Transverse colon (tissue), 4 donors: ENCODE data around the gene SRGN. TPM values are rescaled to one million over a fixed set of nuclear protein-coding genes. Genes with fewer than 3 reads are reported as not detected.

Source experiments
- DNase-seq: peaks from one replicate; pipeline ENCODE4 v3.0.0-alpha.2; 2019
- H3K27ac ChIP-seq, 4 donors: fragments of 200-600 bp; sonication (generic); 2 replicates each; pipeline ENCODE4 v1.5.1; 2016 to 2018; ENCODE audit warnings: inconsistent platforms in 4 of 4
- H3K27me3 ChIP-seq: fragments of 200-600 bp; sonication (generic); 2 replicates; pipeline ENCODE4 v1.5.1; 2017; ENCODE audit warnings: inconsistent platforms
- H3K36me3 ChIP-seq, 4 donors: fragments of 200-600 bp; sonication (generic); 2 replicates each; pipeline ENCODE4 v1.5.1; 2017 to 2019; ENCODE audit warnings: inconsistent platforms in 4 of 4
- H3K4me1 ChIP-seq, 4 donors: fragments of 200-600 bp; sonication (generic); 2 replicates each; pipeline ENCODE4 v1.5.1; 2017 to 2020; ENCODE audit warnings: inconsistent platforms in 4 of 4
- H3K4me3 ChIP-seq, 4 donors: fragments of 200-600 bp; sonication (generic); 1 replicate in 1 of 4; 2 replicates in 3 of 4; pipeline versions ENCODE4 v1.5.1 to v1.6.1; 2017 to 2019; ENCODE audit warnings: inconsistent platforms in 4 of 4
- H3K9me3 ChIP-seq, 2 donors: fragments of 200-600 bp; sonication (generic); 2 replicates each; pipeline ENCODE4 v1.5.1; 2017 to 2019; ENCODE audit warnings: inconsistent platforms in 2 of 2
- CTCF ChIP-seq, 5 experiments: fragments of 200-600 bp in 3 of 5; fragments of 450-650 bp in 2 of 5; sonication (generic) in 3 of 5; IDR thresholded peaks; 1 replicate in 2 of 5; 2 replicates in 3 of 5; pipeline ENCODE4 v1.5.1; 2016 to 2017; ENCODE audit warnings: antibody characterized with exemption in 5 of 5, inconsistent platforms in 3 of 5, mild to moderate bottlenecking in 2 of 5, moderate library complexity in 1 of 5
- EP300 ChIP-seq: sonication (generic); formaldehyde crosslinking; IDR thresholded peaks from one replicate; pipeline ENCODE4 v1.6.1; 2017; ENCODE audit warnings: antibody characterized with exemption, low read depth
- POLR2A ChIP-seq: fragments of 450-650 bp; IDR thresholded peaks from one replicate; pipeline ENCODE4 v1.6.1; 2016; ENCODE audit warnings: antibody characterized with exemption, mild to moderate bottlenecking, moderate library complexity
- POLR2AphosphoS5 ChIP-seq, 3 donors: sonication (generic); formaldehyde crosslinking; IDR thresholded peaks; one replicate each; pipeline ENCODE4 v1.6.1; 2016; ENCODE audit warnings: antibody characterized with exemption in 3 of 3
- WGBS, 2 donors: methylation state at CpG; one replicate each; pipeline ENCODE4 v1.1.5; 2018; ENCODE audit warnings: low coverage in 1 of 2; 5-methylcytosine and 5-hydroxymethylcytosine counted together
- in situ Hi-C, 4 donors: fragments of 200-750 bp; cut with MboI; loops; one replicate each; pipeline versions ENCODE4 v1.15.0 to v1.15.1; 2017; ENCODE audit warnings: low sequenced_read_pairs in 3 of 4, low pct_ligation_motif_present in 1 of 4, low pct_unique_long_range_greater_than_20kb in 1 of 4
- intact Hi-C: fragments of 100-400 bp; cut with DNase I; formaldehyde crosslinking; loops from one replicate; pipeline ENCODE4 v1.15.1; 2023; ENCODE audit warnings: low total_unique reads
- total RNA-seq, 4 donors: library from RNA; depleted of rRNA; stranded (reverse); fragments of >200 nt; gene quantifications; one replicate each; pipeline ENCODE4 v1.1.0, GENCODE V29; 2016

Gene SRGN
- total RNA-seq, 4 donors from 2014 or later, result 9.0 to 83.8 (median 20.3) TPM

GRCh38 chr10:69086001-69086509 lies 1.8 kb upstream of the SRGN start:
- Histone ChIP-seq H3K27ac (peak overlapping the region; percentile 73 to 86 (median 78)), H3K27me3 (no peaks in the 10 kb centered on the region), H3K4me3 (no peak overlapping the region), H3K4me1 (peaks cover 0 to 9% (median 0%) of the 10 kb centered on the region in 4 donors), H3K36me3 (no peaks in the 10 kb centered on the region), H3K9me3 (no peaks in the 10 kb centered on the region)
- DNase-seq, result no peak
- intact Hi-C loops, result no loop called here
- TF ChIP-seq POLR2A (no peak), POLR2AphosphoS5 (IDR thresholded peaks at IDR 0.05) (peak in 2 of 3 donors; percentile 34 to 36)
- 44 to 58% methylated on average over 9 of the region's 9 CpGs for WGBS, 2 donors
- in situ Hi-C loops, result no loop called here

- Histone ChIP-seq H3K4me3 (peak overlapping the region; percentile 6 to 52 (median 19)), H3K27me3 (no peaks in the 10 kb centered on the region), H3K36me3 (no peaks in the 10 kb centered on the region), H3K4me1 (peaks cover 0 to 9% (median 0%) of the 10 kb centered on the region in 4 donors), H3K27ac (peak overlapping the region; percentile 73 to 86 (median 78)), H3K9me3 (no peaks in the 10 kb centered on the region)
- 56 to 74% methylated on average over 3 of the region's 3 CpGs for WGBS, 2 donors
- DNase-seq, result no peak
- intact Hi-C loops (no loop called here), in situ Hi-C loops (no loop called here)
- TF ChIP-seq POLR2AphosphoS5 (IDR thresholded peaks at IDR 0.05) (no peak), POLR2A (no peak), EP300 (no peak), CTCF (IDR thresholded peaks at IDR 0.05) (no peak)
Observed at GRCh38 chr10:69088471-69088769, 517 bp downstream of the SRGN start.

- in situ Hi-C loops, result no loop called here
- peak overlapping the region in 3 of 4 donors; percentile 17 to 52 (median 21) for H3K4me3 ChIP-seq
Observed at GRCh38 chr10:69088801-69089501, 1.0 kb downstream of the SRGN start.

GRCh38 chr10:69089638-69090599 lies 2.0 kb downstream of the SRGN start:
- WGBS, 2 donors, result 51 to 70% methylated on average over 9 to 16 of the region's 16 CpGs
- TF ChIP-seq POLR2A (peak; percentile 61), POLR2AphosphoS5 (IDR thresholded peaks at IDR 0.05) (peak; percentile 13 to 69 (median 63)), CTCF (IDR thresholded peaks at IDR 0.05) (no peak)
- no peaks in the 10 kb centered on the region for H3K36me3 ChIP-seq
- H3K4me1 ChIP-seq, result peaks cover 0 to 9% (median 0%) of the 10 kb centered on the region in 4 donors
- intact Hi-C loops (loop anchor here (10.0 kb wide), 1 partner anchor 85 kb away; no protein-coding TSS in a partner anchor), in situ Hi-C loops (loop anchor here in 2 of 4 donors (5.0 to 10.0 kb wide), 2 partner anchors 83 to 85 kb away; no protein-coding TSS in a partner anchor)
- DNase-seq, result peak; percentile 61
- peak overlapping the region; percentile 73 to 86 (median 78) for H3K27ac ChIP-seq
- no peaks in the 10 kb centered on the region for H3K27me3 ChIP-seq
- peak overlapping the region in 3 of 4 donors; percentile 8 to 52 (median 17) for H3K4me3 ChIP-seq
- no peaks in the 10 kb centered on the region for H3K9me3 ChIP-seq

More at GRCh38 chr10:69088801-69089501, 1.0 kb downstream of the SRGN start:
- Histone ChIP-seq H3K36me3 (no peaks in the 10 kb centered on the region), H3K27ac (peak overlapping the region; percentile 73 to 86 (median 78)), H3K4me1 (peaks cover 0 to 9% (median 0%) of the 10 kb centered on the region in 4 donors), H3K9me3 (no peaks in the 10 kb centered on the region), H3K27me3 (no peaks in the 10 kb centered on the region)
- peak; percentile 61 for TF ChIP-seq POLR2A
- TF ChIP-seq POLR2AphosphoS5 (IDR thresholded peaks at IDR 0.05), result peak; percentile 66 to 87 (median 73)
- no peak for TF ChIP-seq CTCF (IDR thresholded peaks at IDR 0.05)
- intact Hi-C loops, result no loop called here
- 57 to 60% methylated on average over 10 of the region's 10 CpGs for WGBS, 2 donors
- no peak for DNase-seq
